Adipocyte (in vitro differentiated cells): Measurements from ENCODE around the gene SAT2.
A peak's percentile ranks its signal among the peaks of the same experiment; 100 is the strongest.

Experiments used
- DNase-seq: peaks from one replicate; pipeline ENCODE4 v3.0.0-alpha.2; 2015; ENCODE audit warnings: low read depth
- H3K27me3 ChIP-seq: replicated peaks from 2 replicates; pipeline ENCODE4 v1.7.0; 2013; ENCODE audit warnings: mild to moderate bottlenecking, low read length, moderate library complexity; ENCODE audit not compliant: control insufficient read depth, insufficient read depth
- H3K36me3 ChIP-seq: 2 replicates; pipeline ENCODE4 v1.7.0; 2013; ENCODE audit warnings: low read length, mild to moderate bottlenecking, moderate library complexity; ENCODE audit not compliant: control insufficient read depth, insufficient read depth, severe bottlenecking
- H3K4me1 ChIP-seq: 2 replicates; pipeline ENCODE4 v1.7.0; 2013; ENCODE audit warnings: mild to moderate bottlenecking, low read length, moderate library complexity; ENCODE audit not compliant: control insufficient read depth, insufficient read depth
- H3K4me3 ChIP-seq: 2 replicates; pipeline ENCODE4 v1.7.0; 2013; ENCODE audit warnings: mild to moderate bottlenecking, low read length, moderate library complexity
- H3K9ac ChIP-seq: 2 replicates; pipeline ENCODE4 v1.7.0; 2013; ENCODE audit warnings: mild to moderate bottlenecking, low read length, moderate library complexity
- H3K9me3 ChIP-seq: 2 replicates; pipeline ENCODE4 v1.7.0; 2013; ENCODE audit warnings: mild to moderate bottlenecking, low read length, moderate library complexity; ENCODE audit not compliant: control insufficient read depth

Gene SAT2

GRCh38 chr17:7627250-7628121 lies at the start of gene SAT2:
Gene SAT2, minus strand, starts transcription at chr17:7627821. Its CDS starts 186 bp downstream, at chr17:7627635.
- Histone ChIP-seq H3K9ac (peak within 1 kb of the TSS; percentile 97), H3K9me3 (no peaks in the 10 kb centered on the region), H3K27me3 (no peaks in the 10 kb centered on the region), H3K36me3 (peaks cover 4% of the 10 kb centered on the region), H3K4me3 (peak within 1 kb of the TSS; percentile 86), H3K4me1 (peaks cover 5% of the 10 kb centered on the region)
- DNase-seq: peak; percentile 98

GRCh38 chr17:7676533-7676932 lies 48.9 kb upstream of the SAT2 start:
- DNase-seq: no peak
- Histone ChIP-seq H3K9ac (no peak overlapping the region), H3K4me3 (no peak overlapping the region), H3K4me1 (no peaks in the 10 kb centered on the region), H3K36me3 (peaks cover 37% of the 10 kb centered on the region), H3K27me3 (no peaks in the 10 kb centered on the region), H3K9me3 (peaks cover 6% of the 10 kb centered on the region)

GRCh38 chr17:7674934-7675333 lies 47.3 kb upstream of the SAT2 start:
- Histone ChIP-seq H3K36me3 (peaks cover 53% of the 10 kb centered on the region), H3K9me3 (peaks cover 6% of the 10 kb centered on the region), H3K4me3 (no peak overlapping the region), H3K27me3 (no peaks in the 10 kb centered on the region), H3K9ac (no peak overlapping the region), H3K4me1 (no peaks in the 10 kb centered on the region)
- DNase-seq: no peak

GRCh38 chr17:7673239-7673638 lies 45.6 kb upstream of the SAT2 start:
- Histone ChIP-seq H3K4me1 (no peaks in the 10 kb centered on the region), H3K27me3 (no peaks in the 10 kb centered on the region), H3K9me3 (peaks cover 6% of the 10 kb centered on the region), H3K36me3 (peaks cover 68% of the 10 kb centered on the region), H3K4me3 (no peak overlapping the region), H3K9ac (no peak overlapping the region)
- DNase-seq: no peak

- H3K4me3 ChIP-seq: no peak overlapping the region
- no peak for DNase-seq
- peaks cover 60% of the 10 kb centered on the region for H3K36me3 ChIP-seq
- H3K4me1 ChIP-seq: no peaks in the 10 kb centered on the region
- H3K9me3 ChIP-seq: peaks cover 4% of the 10 kb centered on the region
- no peaks in the 10 kb centered on the region for H3K27me3 ChIP-seq
- H3K9ac ChIP-seq: no peak overlapping the region
These were observed 40.9 kb upstream of the SAT2 start for GRCh38 chr17:7668482-7668881.

GRCh38 chr17:7667656-7668406 lies 40.2 kb upstream of the SAT2 start:
- Histone ChIP-seq H3K4me1 (no peaks in the 10 kb centered on the region), H3K36me3 (peaks cover 54% of the 10 kb centered on the region), H3K27me3 (no peaks in the 10 kb centered on the region), H3K9ac (no peak overlapping the region), H3K4me3 (no peak overlapping the region), H3K9me3 (no peaks in the 10 kb centered on the region)
- DNase-seq: no peak

GRCh38 chr17:7656958-7657609 lies 29.5 kb upstream of the SAT2 start:
- no peak for DNase-seq

GRCh38 chr17:7655541-7655840 lies 27.9 kb upstream of the SAT2 start:
- Histone ChIP-seq H3K9me3 (no peaks in the 10 kb centered on the region), H3K36me3 (no peaks in the 10 kb centered on the region), H3K4me1 (peaks cover 7% of the 10 kb centered on the region), H3K4me3 (no peak overlapping the region), H3K9ac (no peak overlapping the region), H3K27me3 (peaks cover 33% of the 10 kb centered on the region)
- DNase-seq: no peak

More at GRCh38 chr17:7656958-7657609, 29.5 kb upstream of the SAT2 start:
- Histone ChIP-seq H3K4me1 (no peaks in the 10 kb centered on the region), H3K36me3 (no peaks in the 10 kb centered on the region), H3K9ac (no peak overlapping the region), H3K27me3 (peaks cover 22% of the 10 kb centered on the region), H3K4me3 (no peak overlapping the region), H3K9me3 (no peaks in the 10 kb centered on the region)

- H3K27me3 ChIP-seq: peaks cover 38% of the 10 kb centered on the region
- peak; percentile 14 for DNase-seq
- no peak overlapping the region for H3K4me3 ChIP-seq
- no peak overlapping the region for H3K9ac ChIP-seq
- H3K9me3 ChIP-seq: no peaks in the 10 kb centered on the region
- H3K4me1 ChIP-seq: peaks cover 7% of the 10 kb centered on the region
- no peaks in the 10 kb centered on the region for H3K36me3 ChIP-seq
These were observed 27.4 kb upstream of the SAT2 start for GRCh38 chr17:7654832-7655540.

GRCh38 chr17:7652388-7653356 lies 25.1 kb upstream of the SAT2 start:
- Histone ChIP-seq H3K9me3 (no peaks in the 10 kb centered on the region), H3K27me3 (peaks cover 51% of the 10 kb centered on the region), H3K36me3 (no peaks in the 10 kb centered on the region), H3K9ac (no peak overlapping the region), H3K4me1 (peaks cover 7% of the 10 kb centered on the region), H3K4me3 (no peak overlapping the region)
- no peak for DNase-seq
